LNCAP (cell line): ENCODE data around the gene FCSK.

Source experiments
- CTCF ChIP-seq: fragments of 450-650 bp; IDR thresholded peaks from 2 replicates; pipeline ENCODE4 v1.5.1; 2017; ENCODE audit warnings: mild to moderate bottlenecking

Gene FCSK

GRCh38 chr16:70476272-70477020 is 22.1 kb downstream of the FCSK start:
- TF ChIP-seq CTCF: no peak

- TF ChIP-seq CTCF: no peak
These were observed 23.8 kb downstream of the FCSK start for GRCh38 chr16:70478169-70478568.

- no peak for TF ChIP-seq CTCF
These were observed 24.5 kb downstream of the FCSK start for GRCh38 chr16:70478912-70479341.

GRCh38 chr16:70480127-70481105 is 26.0 kb downstream of the FCSK start:
- TF ChIP-seq CTCF: no peak

GRCh38 chr16:70481929-70482536 is 27.6 kb downstream of the FCSK start:
- no peak for TF ChIP-seq CTCF

GRCh38 chr16:70482624-70483023 is 28.2 kb downstream of the FCSK start:
- TF ChIP-seq CTCF: no peak

GRCh38 chr16:70483426-70483825 is 29.0 kb downstream of the FCSK start:
- no peak for TF ChIP-seq CTCF
